PC-9 (cell line): ENCODE results near the gene PDZK1IP1.
"Not testable (repeated sequence)": the region's sequence is repeated elsewhere in the genome, so short reads cannot be mapped to it uniquely, and the experiment has no call there.

Experiments
- CTCF ChIP-seq: fragments of 200-600 bp; sonication (generic); conservative IDR thresholded peaks from 2 replicates; pipeline ENCODE4 v1.6.1; 2017; ENCODE audit warnings: mixed run types, antibody characterized with exemption, mild to moderate bottlenecking, moderate library complexity
- EZH2 ChIP-seq: fragments of 200-600 bp; sonication (generic); IDR thresholded peaks from 2 replicates; pipeline ENCODE4 v1.8.0; 2017; ENCODE audit warnings: antibody characterized with exemption, low read depth

- TF ChIP-seq CTCF, EZH2: not testable (repeated sequence)
Observed at GRCh38 chr1:47195981-47196380, 6.1 kb upstream of the PDZK1IP1 start.
